Endothelial cell of umbilical vein (primary cell): ENCODE results near the gene SSH3. TPM values are rescaled to one million over a fixed set of nuclear protein-coding genes. Genes with fewer than 3 reads are reported as not detected.

ENCODE experiments used
- BruUV-seq: library from RNA; stranded (reverse); fragments of 400-500 nt; replicated peaks from 2 replicates; lab custom pipeline; 2021; lab: Mats Ljungman, UMichigan
- CTCF ChIA-PET: fragments of 300-600, 350-600 bp; sonication (Branson Sonifier 250); formaldehyde crosslinking; loops from one replicate; lab custom pipeline; 2021; ENCODE audit warnings: antibody characterized with exemption, inconsistent platforms; lab: Charles Lee
- POLR2A ChIA-PET: fragments of 300-600, 350-600 bp; sonication (Branson Sonifier 250); formaldehyde crosslinking; loops from one replicate; lab custom pipeline; 2021; ENCODE audit warnings: antibody characterized with exemption, inconsistent platforms; lab: Charles Lee
- DNase-seq: peaks from one replicate; pipeline ENCODE4 v3.0.0-alpha.2; 2011; ENCODE audit warnings: low read depth, low spot score
- FAIRE-seq: peaks from 2 replicates; lab custom pipeline; 2011; peaks lifted over from hg19 to GRCh38; lab: Jason Lieb, UNC
- H2AFZ ChIP-seq: 2 replicates; pipeline ENCODE4 v1.6.0; 2012; ENCODE audit warnings: low read depth, low read length, control low read depth, inconsistent platforms
- H3K27ac ChIP-seq: 2 replicates; pipeline ENCODE4 v1.5.1; 2011; ENCODE audit warnings: low read depth, mild to moderate bottlenecking, control low read depth, low read length, moderate library complexity; ENCODE audit not compliant: insufficient read depth
- H3K27me3 ChIP-seq, 2 experiments: 2 replicates each; pipeline versions ENCODE4 v1.6.0 to v1.6.1; 2011; ENCODE audit warnings: low read length in 2 of 2, mixed read lengths in 1 of 2; ENCODE audit not compliant: control insufficient read depth in 2 of 2, insufficient read depth in 2 of 2
- H3K36me3 ChIP-seq, 2 experiments: 2 replicates in 1 of 2; 3 replicates in 1 of 2; pipeline ENCODE4 v1.5.1; 2011; ENCODE audit warnings: low read length in 2 of 2, mild to moderate bottlenecking in 1 of 2, moderate library complexity in 1 of 2; ENCODE audit not compliant: control insufficient read depth in 2 of 2, insufficient read depth in 2 of 2; ENCODE audit errors: extremely low read depth in 1 of 2
- H3K4me1 ChIP-seq: 3 replicates; pipeline ENCODE4 v1.5.1; 2011; ENCODE audit warnings: mild to moderate bottlenecking, low read length; ENCODE audit not compliant: control insufficient read depth, insufficient read depth; ENCODE audit errors: extremely low read depth
- H3K4me2 ChIP-seq: 2 replicates; pipeline ENCODE4 v1.6.1; 2011; ENCODE audit warnings: low read length, control low read depth, mixed read lengths; ENCODE audit not compliant: insufficient read depth
- H3K4me3 ChIP-seq, 3 experiments: fragments of 200-600 bp in 1 of 3; sonication (generic), shearing (Covaris generic) in 1 of 3; replicated peaks in 1 of 3; 2 replicates each; pipeline ENCODE4 v1.5.1; 2011 to 2016; ENCODE audit warnings: control low read depth in 3 of 3, low read length in 3 of 3, mild to moderate bottlenecking in 2 of 3, inconsistent platforms in 1 of 3, low read depth in 1 of 3, moderate library complexity in 1 of 3; ENCODE audit not compliant: insufficient read depth in 1 of 3
- H3K79me2 ChIP-seq: 2 replicates; pipeline ENCODE4 v1.6.0; 2012; ENCODE audit warnings: low read length, inconsistent platforms; ENCODE audit not compliant: control insufficient read depth, insufficient read depth
- H3K9ac ChIP-seq: replicated peaks from 2 replicates; pipeline ENCODE3; 2011; ENCODE audit warnings: low read length, control low read depth; ENCODE audit not compliant: insufficient read depth; ENCODE audit errors: extremely low read depth
- H3K9me1 ChIP-seq: replicated peaks from 3 replicates; pipeline ENCODE4 v1.6.0; 2011; ENCODE audit warnings: mild to moderate bottlenecking, low read length; ENCODE audit not compliant: control insufficient read depth, insufficient read depth; ENCODE audit errors: extremely low read depth
- H3K9me3 ChIP-seq: replicated peaks from 2 replicates; pipeline ENCODE4 v1.5.1; 2012; ENCODE audit warnings: low read length, inconsistent platforms; ENCODE audit not compliant: control insufficient read depth, insufficient read depth
- H4K20me1 ChIP-seq: replicated peaks from 2 replicates; pipeline ENCODE3; 2011; ENCODE audit warnings: mild to moderate bottlenecking, low read length; ENCODE audit not compliant: control insufficient read depth, insufficient read depth; ENCODE audit errors: extremely low read depth
- EZH2 ChIP-seq: IDR thresholded peaks from 2 replicates; pipeline ENCODE4 v1.6.1; 2012; ENCODE audit warnings: borderline replicate concordance, low read depth, mild to moderate bottlenecking, moderate library complexity, low read length, inconsistent platforms; ENCODE audit not compliant: severe bottlenecking
- FOS ChIP-seq: IDR thresholded peaks from 2 replicates; pipeline ENCODE4 v1.6.1; 2011; ENCODE audit warnings: mild to moderate bottlenecking, low read length, moderate library complexity, borderline replicate concordance; ENCODE audit not compliant: insufficient read depth
- GATA2 ChIP-seq: IDR thresholded peaks from 2 replicates; pipeline ENCODE4 v1.7.0; 2011; ENCODE audit warnings: low read depth, mild to moderate bottlenecking, moderate library complexity, mixed read lengths, low read length; ENCODE audit not compliant: insufficient read length, insufficient read depth
- JUN ChIP-seq: IDR thresholded peaks from 2 replicates; pipeline ENCODE4 v1.6.1; 2011; ENCODE audit warnings: borderline replicate concordance, low read depth; ENCODE audit not compliant: insufficient read length, insufficient read depth
- MYC ChIP-seq: IDR thresholded peaks from one replicate; pipeline ENCODE4 v1.6.1; 2011; ENCODE audit warnings: mild to moderate bottlenecking, low read depth, low read length
- POLR2A ChIP-seq: IDR thresholded peaks from 2 replicates; pipeline ENCODE4 v1.6.1; 2012; ENCODE audit warnings: low read depth, mild to moderate bottlenecking, control low read depth, low read length
- POLR2AphosphoS5 ChIP-seq: IDR thresholded peaks from 2 replicates; pipeline ENCODE4 v1.6.1; 2012; ENCODE audit warnings: low read depth, mild to moderate bottlenecking, control low read depth, low read length, moderate library complexity; ENCODE audit not compliant: insufficient read depth
- dilution Hi-C: fragments of 300-500 bp; cut with MboI; formaldehyde crosslinking; loops from one replicate; pipeline ENCODE4 v1.15.0; 2019; ENCODE audit warnings: low sequenced_read_pairs; ENCODE audit not compliant: extremely low pct_ligation_motif_present
- intact Hi-C: fragments of 100-400 bp; cut with micrococcal nuclease; formaldehyde crosslinking; loops from one replicate; pipeline ENCODE4 v1.10.0; 2022
- polyA plus RNA-seq, 4 experiments: library from polyadenylated mRNA; depleted of rRNA in 3 of 4; stranded (reverse) in 3 of 4; unstranded in 1 of 4; fragments of >200 nt; gene quantifications; 2 replicates each; pipeline versions ENCODE4 v1.2.1 to v1.2.3, GENCODE V29; 2011 to 2012; ENCODE audit warnings: missing spikeins in 1 of 4
- total RNA-seq: library from RNA; stranded (reverse); gene quantifications from 2 replicates; pipeline ENCODE4 v1.2.3, GENCODE V29; 2021
- TF ChIP-seq, protein P1 (sequence below), 2 donors: IDR thresholded peaks; 1 replicate in 1 of 2; 2 replicates in 1 of 2; pipeline ENCODE4 v1.5.1; 2011; ENCODE audit warnings: low read length in 2 of 2, mild to moderate bottlenecking in 2 of 2, moderate library complexity in 2 of 2, control low read depth in 1 of 2, inconsistent platforms in 1 of 2, low read depth in 1 of 2; ENCODE audit not compliant: insufficient read depth in 1 of 2; ENCODE audit errors: extremely low read depth in 1 of 2
- TF ChIP-seq, protein P2 (sequence below): IDR thresholded peaks from 2 replicates; pipeline ENCODE4 v1.6.1; 2011; ENCODE audit not compliant: insufficient read depth, insufficient read length

SSH3 gene
- total and polyA plus RNA-seq, 2 donors (not counting 3 experiments of a cell fraction or from before 2014, with no cell fraction given) = 14.3 to 16.5 TPM

DNA sequence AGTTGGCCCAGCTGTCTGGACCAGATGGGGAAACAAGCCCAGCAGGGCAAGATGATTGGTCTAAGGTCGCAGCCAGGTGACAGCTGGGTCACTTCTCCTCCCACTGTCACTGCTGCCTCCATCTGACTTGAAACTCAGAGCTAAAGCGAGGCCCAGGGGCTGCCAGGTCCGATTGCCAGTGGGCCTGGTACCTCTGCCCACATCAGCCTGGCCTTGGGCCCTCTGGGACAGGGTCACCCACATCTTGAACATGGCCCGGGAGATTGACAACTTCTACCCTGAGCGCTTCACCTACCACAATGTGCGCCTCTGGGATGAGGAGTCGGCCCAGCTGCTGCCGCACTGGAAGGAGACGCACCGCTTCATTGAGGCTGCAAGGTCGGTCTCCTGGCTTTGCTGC, 5.8 kb downstream of the SSH3 start:
- no peak overlapping the region for H3K4me2 ChIP-seq
- POLR2A ChIA-PET = no interaction called here
- H3K9ac ChIP-seq = no peak overlapping the region
- peaks cover 2% of the 10 kb centered on the region for H3K4me1 ChIP-seq
- no TSS peak for BruUV-seq
- H3K9me3 ChIP-seq = no peaks in the 10 kb centered on the region
- FAIRE-seq (no peak), DNase-seq (no peak)
- H3K4me3 ChIP-seq = no peak overlapping the region
- H2AFZ ChIP-seq = no peak overlapping the region
- H3K36me3 ChIP-seq = peaks cover 0 to 2% of the 10 kb centered on the region in 2 experiments
- no peak for TF ChIP-seq FOS
- dilution Hi-C loops = no loop called here
- no peaks in the 10 kb centered on the region for H3K27me3 ChIP-seq
- intact Hi-C loops = no loop called here
- CTCF ChIA-PET = interaction anchor here (0.6 to 3.5 kb wide), 5 partner anchors 8 to 74 kb away, joined by 3 to 11 read pairs (median 5); no protein-coding TSS in a partner anchor
- H3K27ac ChIP-seq = no peak overlapping the region
- H4K20me1 ChIP-seq = no peaks in the 10 kb centered on the region
- no peaks in the 10 kb centered on the region for H3K9me1 ChIP-seq
- no peaks in the 10 kb centered on the region for H3K79me2 ChIP-seq

DNA sequence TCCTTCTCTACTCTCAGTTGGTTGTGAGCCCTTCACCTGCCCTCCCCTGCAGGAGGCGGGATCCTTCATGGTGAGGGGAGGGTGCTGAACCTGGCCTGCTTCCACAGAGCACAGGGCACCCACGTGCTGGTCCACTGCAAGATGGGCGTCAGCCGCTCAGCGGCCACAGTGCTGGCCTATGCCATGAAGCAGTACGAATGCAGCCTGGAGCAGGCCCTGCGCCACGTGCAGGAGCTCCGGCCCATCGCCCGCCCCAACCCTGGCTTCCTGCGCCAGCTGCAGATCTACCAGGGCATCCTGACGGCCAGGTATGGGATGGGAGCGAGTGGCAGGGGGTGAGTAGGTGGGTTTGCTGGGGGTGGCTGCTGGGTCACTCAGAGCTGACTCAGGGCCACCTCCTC, 6.3 kb downstream of the SSH3 start:
- intact Hi-C loops = no loop called here
- Histone ChIP-seq H3K4me2 (no peak overlapping the region), H3K36me3 (peaks cover 0 to 2% of the 10 kb centered on the region in 2 experiments), H2AFZ (no peak overlapping the region), H3K79me2 (no peaks in the 10 kb centered on the region), H3K9me3 (no peaks in the 10 kb centered on the region), H4K20me1 (no peaks in the 10 kb centered on the region), H3K27ac (no peak overlapping the region), H3K4me3 (no peak overlapping the region), H3K9me1 (no peaks in the 10 kb centered on the region), H3K4me1 (no peaks in the 10 kb centered on the region), H3K27me3 (no peaks in the 10 kb centered on the region), H3K9ac (no peak overlapping the region)
- TF ChIP-seq, protein P1, sequence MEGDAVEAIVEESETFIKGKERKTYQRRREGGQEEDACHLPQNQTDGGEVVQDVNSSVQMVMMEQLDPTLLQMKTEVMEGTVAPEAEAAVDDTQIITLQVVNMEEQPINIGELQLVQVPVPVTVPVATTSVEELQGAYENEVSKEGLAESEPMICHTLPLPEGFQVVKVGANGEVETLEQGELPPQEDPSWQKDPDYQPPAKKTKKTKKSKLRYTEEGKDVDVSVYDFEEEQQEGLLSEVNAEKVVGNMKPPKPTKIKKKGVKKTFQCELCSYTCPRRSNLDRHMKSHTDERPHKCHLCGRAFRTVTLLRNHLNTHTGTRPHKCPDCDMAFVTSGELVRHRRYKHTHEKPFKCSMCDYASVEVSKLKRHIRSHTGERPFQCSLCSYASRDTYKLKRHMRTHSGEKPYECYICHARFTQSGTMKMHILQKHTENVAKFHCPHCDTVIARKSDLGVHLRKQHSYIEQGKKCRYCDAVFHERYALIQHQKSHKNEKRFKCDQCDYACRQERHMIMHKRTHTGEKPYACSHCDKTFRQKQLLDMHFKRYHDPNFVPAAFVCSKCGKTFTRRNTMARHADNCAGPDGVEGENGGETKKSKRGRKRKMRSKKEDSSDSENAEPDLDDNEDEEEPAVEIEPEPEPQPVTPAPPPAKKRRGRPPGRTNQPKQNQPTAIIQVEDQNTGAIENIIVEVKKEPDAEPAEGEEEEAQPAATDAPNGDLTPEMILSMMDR (IDR thresholded peaks at IDR 0.05; ENCODE audit: extremely low read depth in 1 of 2, insufficient read depth in 1 of 2, low read depth in 1 of 2, low read length in 2 of 2) = no peak
- no peak for TF ChIP-seq GATA2
- no peak for TF ChIP-seq EZH2
- no peak for TF ChIP-seq POLR2A
- TF ChIP-seq JUN = no peak
- TF ChIP-seq MYC = no peak
- no peak for TF ChIP-seq POLR2AphosphoS5
- TF ChIP-seq FOS = no peak
- TF ChIP-seq, protein P2, sequence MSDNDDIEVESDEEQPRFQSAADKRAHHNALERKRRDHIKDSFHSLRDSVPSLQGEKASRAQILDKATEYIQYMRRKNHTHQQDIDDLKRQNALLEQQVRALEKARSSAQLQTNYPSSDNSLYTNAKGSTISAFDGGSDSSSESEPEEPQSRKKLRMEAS = no peak
- ChIA-PET POLR2A (no interaction called here), CTCF (interaction anchor here (1.5 to 3.5 kb wide), 2 partner anchors 8 to 48 kb away, joined by 5 to 11 read pairs; no protein-coding TSS in a partner anchor)
- no peak for DNase-seq
- FAIRE-seq = no peak
- dilution Hi-C loops = no loop called here
- no TSS peak for BruUV-seq
